Measurements from ENCODE around the gene SNRNP200. TPM values are rescaled to one million over a fixed set of nuclear protein-coding genes. Genes with fewer than 3 reads are reported as not detected.

Gene SNRNP200
- total and polyA plus RNA-seq, 3 donors from 2014 or later = 165 to 202 (median 181) TPM

- H3K9me3 ChIP-seq = no peaks in the 10 kb centered on the region
- no peak for DNase-seq
- no peak for TF ChIP-seq POLR2A (IDR thresholded peaks at IDR 0.05)
- H3K4me1 ChIP-seq = no peaks in the 10 kb centered on the region
- no peak overlapping the region for H3K4me3 ChIP-seq
- intact Hi-C loops (cut with DNase I; ENCODE audit: low total_unique reads) = no loop called here
- no peaks in the 10 kb centered on the region for H3K27me3 ChIP-seq
- H3K27ac ChIP-seq = no peak overlapping the region
- no peaks in the 10 kb centered on the region for H3K36me3 ChIP-seq (ENCODE audit: low read depth, missing control alignments)
- WGBS, 2 donors = 82 to 89% methylated on average over 3 to 5 of the region's 5 CpGs
Measured at GRCh38 chr2:96291751-96292150, 13.6 kb downstream of the SNRNP200 start.

- no peaks in the 10 kb centered on the region for H3K36me3 ChIP-seq (ENCODE audit: low read depth, missing control alignments)
- TF ChIP-seq CTCF (IDR thresholded peaks at IDR 0.05) = no peak
- TF ChIP-seq POLR2A (IDR thresholded peaks at IDR 0.05) = no peak
- H3K27ac ChIP-seq = no peak overlapping the region
- H3K4me1 ChIP-seq = no peaks in the 10 kb centered on the region
- intact Hi-C loops (cut with DNase I; ENCODE audit: low total_unique reads) = no loop called here
- no peak for DNase-seq
- no peaks in the 10 kb centered on the region for H3K27me3 ChIP-seq
- H3K4me3 ChIP-seq = no peak overlapping the region
- 80 to 88% methylated on average over 6 of the region's 6 CpGs for WGBS, 2 donors
- H3K9me3 ChIP-seq = no peaks in the 10 kb centered on the region
Measured at GRCh38 chr2:96287273-96287856, 18.0 kb downstream of the SNRNP200 start.

- peaks cover 8% of the 10 kb centered on the region for H3K4me1 ChIP-seq
- no peak for DNase-seq
- WGBS, 2 donors = 87 to 93% methylated on average over 20 to 21 of the region's 21 CpGs
- H3K4me3 ChIP-seq = no peak overlapping the region
- H3K27me3 ChIP-seq = no peaks in the 10 kb centered on the region
- H3K27ac ChIP-seq = no peak overlapping the region
- TF ChIP-seq CTCF (IDR thresholded peaks at IDR 0.05) = no peak
- intact Hi-C loops (cut with DNase I; ENCODE audit: low total_unique reads) = no loop called here
- H3K9me3 ChIP-seq = no peaks in the 10 kb centered on the region
- peaks cover 4% of the 10 kb centered on the region for H3K36me3 ChIP-seq (ENCODE audit: low read depth, missing control alignments)
Measured at GRCh38 chr2:96276787-96277499, 28.4 kb downstream of the SNRNP200 start.

DNA sequence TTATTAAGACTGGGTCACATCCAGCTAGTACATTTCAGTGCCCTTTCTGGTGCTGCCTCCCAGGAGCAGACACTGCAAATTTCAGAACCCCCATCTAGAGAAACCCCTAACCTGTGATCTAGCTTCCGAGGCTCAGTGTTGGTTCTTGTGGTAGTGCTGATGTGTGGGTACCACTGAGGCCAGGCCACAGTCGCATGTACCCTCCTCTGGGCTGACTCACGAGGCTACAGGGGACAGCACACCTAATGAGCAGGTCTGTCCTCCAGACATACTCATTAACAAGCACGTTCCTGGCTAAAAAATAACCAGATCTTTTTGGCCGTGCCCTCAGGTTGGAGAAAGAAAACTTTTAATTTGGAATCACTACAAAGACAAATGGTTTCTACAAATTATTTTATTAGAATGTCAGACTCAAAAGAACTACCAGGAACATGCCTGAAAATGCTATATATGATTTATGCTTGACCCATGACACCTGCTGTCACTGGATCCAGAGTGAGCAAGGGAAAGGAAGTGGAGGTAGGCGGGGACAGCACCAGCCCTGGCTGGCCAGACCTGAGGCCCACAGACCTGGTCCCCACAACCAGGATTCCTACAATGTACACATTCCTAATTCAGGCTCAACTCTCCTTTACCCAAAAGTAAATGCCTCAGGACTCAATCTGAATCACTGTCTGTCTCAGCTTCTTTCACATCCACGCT lies 30.8 kb downstream of the SNRNP200 start:
- H3K4me3 ChIP-seq = no peak overlapping the region
- H3K27ac ChIP-seq = peak overlapping the region in 1 of 2 donors; percentile 47
- 64 to 79% methylated on average over 6 to 7 of the region's 7 CpGs for WGBS, 2 donors
- no peaks in the 10 kb centered on the region for H3K9me3 ChIP-seq
- peaks cover 4% of the 10 kb centered on the region for H3K36me3 ChIP-seq (ENCODE audit: low read depth, missing control alignments)
- H3K27me3 ChIP-seq = no peaks in the 10 kb centered on the region
- DNase-seq = no peak
- intact Hi-C loops (cut with DNase I; ENCODE audit: low total_unique reads) = no loop called here
- peaks cover 8% of the 10 kb centered on the region for H3K4me1 ChIP-seq
- TF ChIP-seq CTCF (IDR thresholded peaks at IDR 0.05) (no peak), POLR2A (IDR thresholded peaks at IDR 0.05) (no peak)

DNA sequence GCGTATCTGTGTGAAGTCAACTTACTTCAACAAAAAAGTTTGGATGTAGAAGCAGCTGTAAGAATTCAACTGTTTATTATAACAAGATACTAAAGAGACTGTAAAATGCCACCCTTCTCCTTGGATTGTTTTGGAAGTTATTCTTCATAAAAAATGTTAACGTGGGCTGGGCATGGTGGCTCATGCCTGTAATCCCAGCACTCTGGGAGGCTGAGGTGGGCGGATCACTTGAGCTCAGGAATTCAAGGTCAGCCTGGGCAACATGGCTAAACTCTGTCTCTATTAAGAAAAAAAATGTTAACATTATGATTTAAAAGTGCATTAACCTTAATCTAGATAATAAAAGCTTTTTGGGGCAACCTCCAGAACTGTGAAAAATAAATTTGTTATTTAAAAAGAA lies 31.6 kb downstream of the SNRNP200 start:
- Histone ChIP-seq H3K4me3 (no peak overlapping the region), H3K27ac (peak overlapping the region in 1 of 2 donors; percentile 47), H3K27me3 (no peaks in the 10 kb centered on the region), H3K4me1 (peaks cover 8% of the 10 kb centered on the region), H3K36me3 (ENCODE audit: low read depth, missing control alignments) (peaks cover 4% of the 10 kb centered on the region), H3K9me3 (no peaks in the 10 kb centered on the region)
- DNase-seq = peak; percentile 38
- intact Hi-C loops (cut with DNase I; ENCODE audit: low total_unique reads) = no loop called here
- 50 to 57% methylated on average over 3 of the region's 3 CpGs for WGBS, 2 donors
- TF ChIP-seq CTCF (IDR thresholded peaks at IDR 0.05) (no peak), POLR2A (IDR thresholded peaks at IDR 0.05) (no peak)
